RWPE2 (cell line): Measurements from ENCODE around the gene BRD1.

ENCODE experiments used
- ATAC-seq: fragments of 200-7000 bp; cut with Tn5 transposase; 3 replicates; pipeline ENCODE4 v1.9.1; 2021; ENCODE audit warnings: low read depth
- DNase-seq: peaks from one replicate; pipeline ENCODE4 v3.0.0-alpha.2; 2020; ENCODE audit warnings: low spot score
- H3K27ac ChIP-seq: fragments of 450-650 bp; 2 replicates; pipeline ENCODE4 v1.5.1; 2017; ENCODE audit warnings: mild to moderate bottlenecking; ENCODE audit not compliant: poor library complexity, severe bottlenecking
- H3K27me3 ChIP-seq: fragments of 250-450 bp; sonication (Bioruptor Pico); 2 replicates; pipeline ENCODE4 v1.5.1; 2021; ENCODE audit warnings: mild to moderate bottlenecking, moderate library complexity; ENCODE audit not compliant: insufficient read depth, poor library complexity, severe bottlenecking
- H3K36me3 ChIP-seq: fragments of 250-450 bp; sonication (Bioruptor Pico); 2 replicates; pipeline ENCODE4 v1.5.1; 2020; ENCODE audit warnings: low read depth, mild to moderate bottlenecking, moderate library complexity
- H3K4me1 ChIP-seq: fragments of 250-450 bp; sonication (Bioruptor Pico); 2 replicates; pipeline ENCODE4 v1.5.1; 2021; ENCODE audit warnings: mild to moderate bottlenecking, moderate library complexity; ENCODE audit not compliant: insufficient read depth, poor library complexity, severe bottlenecking
- H3K4me3 ChIP-seq: fragments of 250-450 bp; sonication (Bioruptor Pico); 2 replicates; pipeline ENCODE4 v1.5.1; 2021; ENCODE audit warnings: mild to moderate bottlenecking, moderate library complexity; ENCODE audit not compliant: severe bottlenecking
- H3K9me3 ChIP-seq: fragments of 250-450 bp; sonication (Bioruptor Pico); 2 replicates; pipeline ENCODE4 v1.5.1; 2021; ENCODE audit warnings: mild to moderate bottlenecking, moderate library complexity; ENCODE audit not compliant: severe bottlenecking
- TF ChIP-seq, protein P1 (sequence below): fragments of 450-650 bp; IDR thresholded peaks from one replicate; pipeline ENCODE4 v1.5.1; 2017; ENCODE audit warnings: mild to moderate bottlenecking, moderate library complexity; ENCODE audit not compliant: poor library complexity, severe bottlenecking

BRD1 gene

DNA sequence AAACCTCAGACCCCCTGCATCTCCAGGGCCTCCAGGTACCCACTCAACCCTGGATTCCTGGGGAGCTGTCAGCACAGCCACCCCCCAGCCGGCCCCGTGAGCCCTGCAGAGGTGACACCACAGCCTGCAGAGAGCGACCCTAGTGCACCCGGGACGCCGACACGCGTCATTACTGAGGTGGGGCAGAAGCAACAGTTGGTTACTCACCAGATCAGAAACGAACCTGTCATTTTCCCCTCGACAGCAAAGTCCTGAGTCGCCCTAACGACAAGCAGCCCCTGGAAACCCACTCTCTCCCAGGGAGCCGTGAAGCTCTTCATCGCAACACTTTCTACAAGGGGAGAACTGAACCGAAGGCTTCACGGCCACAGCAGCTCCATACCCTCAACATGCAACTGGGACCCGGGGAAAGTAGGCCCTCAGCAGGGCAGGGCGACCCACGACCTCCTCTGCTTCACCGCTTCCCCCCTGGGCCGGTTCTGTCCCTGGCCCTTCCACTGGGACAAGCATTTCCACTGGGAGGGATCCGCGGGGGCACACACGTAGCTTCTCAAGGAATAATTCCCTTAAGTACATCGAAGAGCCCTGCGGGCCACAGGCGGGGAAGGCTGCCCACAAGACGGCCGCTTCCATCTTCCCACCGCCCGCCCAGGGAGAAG is 1.6 kb downstream of the BRD1 start:
- ATAC-seq (peak; percentile 40; the same call in 2 of the 3 replicates), DNase-seq (no peak)
- Histone ChIP-seq H3K4me1 (peaks cover 9% of the 10 kb centered on the region), H3K27me3 (no peaks in the 10 kb centered on the region), H3K36me3 (peaks cover 50% of the 10 kb centered on the region), H3K27ac (peak overlapping the region; percentile 29), H3K9me3 (peaks cover 6% of the 10 kb centered on the region), H3K4me3 (peak overlapping the region; percentile 87)
- TF ChIP-seq, protein P1, sequence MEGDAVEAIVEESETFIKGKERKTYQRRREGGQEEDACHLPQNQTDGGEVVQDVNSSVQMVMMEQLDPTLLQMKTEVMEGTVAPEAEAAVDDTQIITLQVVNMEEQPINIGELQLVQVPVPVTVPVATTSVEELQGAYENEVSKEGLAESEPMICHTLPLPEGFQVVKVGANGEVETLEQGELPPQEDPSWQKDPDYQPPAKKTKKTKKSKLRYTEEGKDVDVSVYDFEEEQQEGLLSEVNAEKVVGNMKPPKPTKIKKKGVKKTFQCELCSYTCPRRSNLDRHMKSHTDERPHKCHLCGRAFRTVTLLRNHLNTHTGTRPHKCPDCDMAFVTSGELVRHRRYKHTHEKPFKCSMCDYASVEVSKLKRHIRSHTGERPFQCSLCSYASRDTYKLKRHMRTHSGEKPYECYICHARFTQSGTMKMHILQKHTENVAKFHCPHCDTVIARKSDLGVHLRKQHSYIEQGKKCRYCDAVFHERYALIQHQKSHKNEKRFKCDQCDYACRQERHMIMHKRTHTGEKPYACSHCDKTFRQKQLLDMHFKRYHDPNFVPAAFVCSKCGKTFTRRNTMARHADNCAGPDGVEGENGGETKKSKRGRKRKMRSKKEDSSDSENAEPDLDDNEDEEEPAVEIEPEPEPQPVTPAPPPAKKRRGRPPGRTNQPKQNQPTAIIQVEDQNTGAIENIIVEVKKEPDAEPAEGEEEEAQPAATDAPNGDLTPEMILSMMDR, result no peak

DNA sequence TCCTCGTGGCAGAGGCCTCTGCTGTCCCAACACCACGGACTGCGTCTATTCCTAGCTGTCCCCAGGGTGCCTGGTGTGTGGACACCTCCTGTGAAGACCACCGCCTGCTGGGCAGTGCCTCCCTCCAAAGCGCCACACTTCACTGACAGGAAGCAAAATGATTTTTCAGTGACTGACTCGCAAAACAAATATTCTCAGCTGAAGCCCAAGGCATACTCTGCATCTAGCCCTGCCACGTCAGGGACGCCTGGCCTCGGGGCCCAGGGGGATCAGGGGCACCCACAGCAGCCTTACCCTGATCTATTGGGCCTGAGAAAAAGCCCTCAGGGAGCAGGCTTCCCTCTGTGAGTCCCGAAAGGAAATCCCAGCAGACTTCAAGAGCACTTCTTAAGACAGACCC is 2.2 kb downstream of the BRD1 start:
- DNase-seq, result no peak
- H3K4me3 ChIP-seq, result peak overlapping the region; percentile 87
- H3K27ac ChIP-seq, result no peak overlapping the region

DNA sequence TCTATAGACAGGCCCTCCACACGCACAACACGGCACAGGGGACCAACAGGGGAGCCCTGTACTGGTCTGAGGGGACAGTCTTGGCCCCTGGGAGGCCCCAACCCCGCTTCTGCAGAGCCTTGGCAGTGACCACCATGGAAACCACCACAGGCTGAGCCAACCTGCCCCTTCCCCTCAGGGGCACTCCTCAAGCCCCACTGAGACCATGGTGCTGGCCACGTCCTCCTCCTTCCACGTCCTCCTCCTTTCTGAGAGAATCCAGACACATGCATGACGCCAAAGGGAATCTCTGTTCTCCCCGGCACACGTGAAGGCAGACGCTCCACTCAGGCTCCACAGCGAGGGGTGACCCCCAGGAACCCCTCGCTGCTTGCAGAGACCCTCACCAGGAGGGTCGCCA is 2.7 kb downstream of the BRD1 start:
- TF ChIP-seq, protein P1, result no peak
- H3K4me1 ChIP-seq, result peaks cover 9% of the 10 kb centered on the region
- H3K36me3 ChIP-seq, result peaks cover 61% of the 10 kb centered on the region
- DNase-seq (no peak), ATAC-seq (no peak)
- no peak overlapping the region for H3K27ac ChIP-seq
- H3K4me3 ChIP-seq, result no peak overlapping the region
- H3K9me3 ChIP-seq, result peaks cover 5% of the 10 kb centered on the region
- H3K27me3 ChIP-seq, result no peaks in the 10 kb centered on the region

More for the DNA sequence above, 2.2 kb downstream of the BRD1 start:
- no peaks in the 10 kb centered on the region for H3K27me3 ChIP-seq
- ATAC-seq, result peak; percentile 26; the same call in 1 of the 3 replicates
- peaks cover 9% of the 10 kb centered on the region for H3K4me1 ChIP-seq
- H3K9me3 ChIP-seq, result peaks cover 5% of the 10 kb centered on the region
- TF ChIP-seq, protein P1, result no peak
- H3K36me3 ChIP-seq, result peaks cover 56% of the 10 kb centered on the region

DNA sequence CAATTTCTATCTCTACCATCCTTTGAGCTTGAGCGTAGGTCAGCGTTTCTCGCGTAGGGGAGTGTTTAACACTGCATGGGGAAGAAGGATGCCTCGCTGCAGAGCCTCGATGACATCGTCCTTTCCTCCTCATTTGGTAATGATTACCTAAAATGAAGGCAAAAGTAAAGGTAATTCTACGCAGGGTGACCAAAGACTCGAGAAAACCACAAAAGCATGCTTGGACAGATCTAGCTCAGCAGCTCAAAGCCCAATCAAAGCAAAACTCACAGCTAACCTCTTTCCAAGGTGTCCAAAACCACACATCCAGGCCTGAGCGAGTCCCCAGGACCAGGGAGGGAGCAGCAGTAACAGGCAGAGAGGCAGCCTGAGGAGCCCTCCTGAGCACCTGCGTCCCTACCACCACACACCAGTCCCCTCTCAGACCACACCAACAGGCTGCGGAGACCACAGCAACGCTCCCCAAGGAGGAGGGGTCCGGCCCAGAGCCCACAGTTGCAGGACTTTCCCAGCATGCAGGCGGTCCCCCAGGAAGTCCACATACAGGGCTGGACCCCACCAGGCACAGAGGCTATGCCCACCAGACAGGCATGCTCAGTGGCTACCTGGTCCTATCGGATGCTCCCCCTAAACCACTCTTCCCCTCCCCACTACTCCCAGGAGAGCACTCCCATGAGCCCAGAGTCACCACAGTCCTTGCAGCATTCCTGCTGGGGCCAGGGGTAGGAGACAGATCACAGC is 3.3 kb downstream of the BRD1 start:
- Histone ChIP-seq H3K36me3 (peaks cover 67% of the 10 kb centered on the region), H3K4me1 (peaks cover 9% of the 10 kb centered on the region), H3K27me3 (no peaks in the 10 kb centered on the region), H3K9me3 (peaks cover 5% of the 10 kb centered on the region), H3K4me3 (no peak overlapping the region), H3K27ac (no peak overlapping the region)
- ATAC-seq (no peak), DNase-seq (no peak)
- TF ChIP-seq, protein P1, result no peak
